Body of pancreas (tissue), 4 donors: ENCODE results near the gene SERINC3. TPM values are rescaled to one million over a fixed set of nuclear protein-coding genes. Genes with fewer than 3 reads are reported as not detected.

ENCODE experiments used
- ATAC-seq: fragments of 150-250 bp; one replicate; pipeline ENCODE4 v1.9.1; 2016
- DNase-seq, 4 donors: peaks; one replicate each; pipeline ENCODE4 v3.0.0-alpha.2; 2019
- H3K27ac ChIP-seq, 4 donors: fragments of 200-600 bp; sonication (generic); 1 replicate in 3 of 4; 2 replicates in 1 of 4; pipeline versions ENCODE4 v1.5.1 to v1.6.1; 2016 to 2019; ENCODE audit warnings: mild to moderate bottlenecking in 1 of 4, mixed read lengths in 1 of 4, moderate library complexity in 1 of 4
- H3K27me3 ChIP-seq, 2 donors: fragments of 200-600 bp; sonication (generic); one replicate each; pipeline ENCODE4 v1.6.0; 2016; ENCODE audit warnings: mild to moderate bottlenecking in 1 of 2
- H3K36me3 ChIP-seq, 2 donors: fragments of 200-600 bp; sonication (generic); replicated peaks in 1 of 2; 2 replicates each; pipeline ENCODE4 v1.5.1; 2016; ENCODE audit warnings: low read depth in 2 of 2; ENCODE audit not compliant: insufficient read depth in 1 of 2
- H3K4me1 ChIP-seq: fragments of 200-600 bp; sonication (generic); one replicate; pipeline ENCODE4 v1.6.0; 2016
- H3K4me3 ChIP-seq, 2 donors: fragments of 200-600 bp; sonication (generic); 1 replicate in 1 of 2; 2 replicates in 1 of 2; pipeline ENCODE4 v1.5.1; 2016 to 2019
- H3K9me3 ChIP-seq, 3 donors: fragments of 200-600 bp; sonication (generic); 1 replicate in 2 of 3; 2 replicates in 1 of 3; pipeline ENCODE4 v1.5.1; 2016
- CTCF ChIP-seq, 7 experiments: fragments of 450-650 bp in 4 of 7; fragments of 200-600 bp in 3 of 7; sonication (generic) in 3 of 7; IDR thresholded peaks; one replicate each; pipeline ENCODE4 v1.5.1; 2016 to 2019; ENCODE audit warnings: antibody characterized with exemption in 7 of 7
- POLR2A ChIP-seq, 3 donors: fragments of 450-650 bp; IDR thresholded peaks; one replicate each; pipeline ENCODE4 v1.6.1; 2016; ENCODE audit warnings: antibody characterized with exemption in 3 of 3, mild to moderate bottlenecking in 2 of 3
- whole genome bisulfite sequencing, 2 donors: methylation state at CpG; one replicate each; pipeline ENCODE4 v1.1.5; 2017; 5-methylcytosine and 5-hydroxymethylcytosine counted together
- intact Hi-C: fragments of 100-400 bp; cut with DNase I; formaldehyde crosslinking; loops from one replicate; pipeline ENCODE4 v1.15.1; 2023
- total RNA-seq, 2 donors: library from RNA; depleted of rRNA; stranded (reverse); fragments of >200 nt; gene quantifications; one replicate each; pipeline ENCODE4 v1.1.0, GENCODE V29; 2016

The SERINC3 gene
- total RNA-seq, 2 donors from 2014 or later: 28.3 to 36.3 TPM

DNA sequence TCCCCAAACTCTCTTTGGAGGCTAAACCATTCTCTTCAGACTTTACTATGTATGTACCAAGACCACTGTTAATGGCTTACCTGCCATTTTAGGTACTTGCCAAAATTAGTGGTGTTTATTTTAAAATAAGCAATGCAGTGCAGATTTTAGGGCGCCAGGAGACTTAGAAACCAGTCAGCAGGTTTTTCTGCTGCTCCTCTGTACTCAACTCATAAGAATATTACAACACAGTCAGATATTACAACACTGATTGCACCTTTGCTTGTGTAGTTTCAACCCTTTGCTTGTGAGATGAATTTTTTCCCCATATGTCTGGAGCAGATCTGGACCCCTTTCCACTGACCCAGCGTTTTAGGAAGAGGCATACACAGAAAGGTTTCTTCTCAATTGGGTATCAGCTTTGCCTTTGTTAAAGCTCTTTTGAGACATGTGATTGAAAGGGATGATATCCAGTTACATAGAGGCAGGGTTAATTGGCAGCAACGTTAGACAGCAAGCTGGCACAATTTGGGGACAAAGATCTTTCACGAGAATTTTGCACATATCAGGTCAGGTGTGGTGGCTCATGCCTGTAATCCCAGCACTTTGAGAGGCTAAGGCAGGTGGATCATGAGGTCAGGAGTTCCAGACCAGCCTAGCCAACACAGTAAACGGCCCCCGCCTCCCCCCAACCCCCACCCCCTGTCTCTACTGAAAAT is 40.0 kb downstream of the SERINC3 start:
- WGBS, 2 donors: 62 to 63% methylated on average over 4 to 6 of the region's 6 CpGs
- no peak overlapping the region for H3K27ac ChIP-seq
- no peak for DNase-seq
- H3K4me3 ChIP-seq: no peak overlapping the region
- peaks cover 3% of the 10 kb centered on the region for H3K4me1 ChIP-seq
- H3K27me3 ChIP-seq: no peaks in the 10 kb centered on the region
- no peak for ATAC-seq
- TF ChIP-seq CTCF (IDR thresholded peaks at IDR 0.05): no peak
- H3K36me3 ChIP-seq: peaks cover 0 to 9% of the 10 kb centered on the region in 2 donors
- intact Hi-C loops: no loop called here
- H3K9me3 ChIP-seq: no peaks in the 10 kb centered on the region

- intact Hi-C loops: no loop called here
- no peak for DNase-seq
- H3K27me3 ChIP-seq: no peaks in the 10 kb centered on the region
- H3K4me3 ChIP-seq: no peak overlapping the region
- TF ChIP-seq POLR2A (IDR thresholded peaks at IDR 0.05): no peak
- no peak for TF ChIP-seq CTCF (IDR thresholded peaks at IDR 0.05)
- peaks cover 14% of the 10 kb centered on the region for H3K4me1 ChIP-seq
- H3K27ac ChIP-seq: no peak overlapping the region
- WGBS, 2 donors: 91 to 96% methylated on average over 18 of the region's 18 CpGs
- H3K9me3 ChIP-seq: no peaks in the 10 kb centered on the region
- ATAC-seq: no peak
- peaks cover 0 to 8% of the 10 kb centered on the region in 2 donors for H3K36me3 ChIP-seq
Observed at GRCh38 chr20:44480097-44480496, 41.8 kb downstream of the SERINC3 start.

GRCh38 chr20:44479643-44480042 is 42.2 kb downstream of the SERINC3 start:
- H3K9me3 ChIP-seq: no peaks in the 10 kb centered on the region
- ATAC-seq (no peak), DNase-seq (no peak)
- intact Hi-C loops: no loop called here
- no peak overlapping the region for H3K27ac ChIP-seq
- 68 to 73% methylated on average over 4 to 5 of the region's 5 CpGs for WGBS, 2 donors
- no peak overlapping the region for H3K4me3 ChIP-seq
- no peaks in the 10 kb centered on the region for H3K27me3 ChIP-seq
- peaks cover 0 to 6% of the 10 kb centered on the region in 2 donors for H3K36me3 ChIP-seq
- H3K4me1 ChIP-seq: peaks cover 17% of the 10 kb centered on the region
- TF ChIP-seq CTCF (IDR thresholded peaks at IDR 0.05): no peak

GRCh38 chr20:44478206-44478605 is 43.7 kb downstream of the SERINC3 start:
- DNase-seq: no peak
- Histone ChIP-seq H3K27ac (no peak overlapping the region), H3K4me3 (no peak overlapping the region), H3K9me3 (no peaks in the 10 kb centered on the region), H3K36me3 (peaks cover 0 to 4% of the 10 kb centered on the region in 2 donors), H3K4me1 (peaks cover 17% of the 10 kb centered on the region), H3K27me3 (no peaks in the 10 kb centered on the region)
- ATAC-seq: no peak
- 62 to 65% methylated on average over 6 of the region's 6 CpGs for WGBS, 2 donors
- intact Hi-C loops: no loop called here
- no peak for TF ChIP-seq POLR2A (IDR thresholded peaks at IDR 0.05)
- TF ChIP-seq CTCF (IDR thresholded peaks at IDR 0.05): no peak

- Histone ChIP-seq H3K4me1 (peaks cover 17% of the 10 kb centered on the region), H3K9me3 (no peaks in the 10 kb centered on the region), H3K27ac (no peak overlapping the region), H3K4me3 (no peak overlapping the region), H3K36me3 (peaks cover 0 to 4% of the 10 kb centered on the region in 2 donors), H3K27me3 (no peaks in the 10 kb centered on the region)
- TF ChIP-seq CTCF (IDR thresholded peaks at IDR 0.05) (no peak), POLR2A (IDR thresholded peaks at IDR 0.05) (no peak)
- intact Hi-C loops: no loop called here
- no peak for ATAC-seq
- no peak for DNase-seq
- WGBS, 2 donors: 72 to 76% methylated on average over 3 of the region's 3 CpGs
Observed at GRCh38 chr20:44477151-44477550, 44.7 kb downstream of the SERINC3 start.
